Hepatocyte (in vitro differentiated cells): Measurements from ENCODE around the gene WNK1. TPM values are rescaled to one million over a fixed set of nuclear protein-coding genes. Genes with fewer than 3 reads are reported as not detected.

Experiments
- DNase-seq: peaks from one replicate; pipeline ENCODE4 v3.0.0-alpha.2; 2016; ENCODE audit warnings: low spot score
- H2AFZ ChIP-seq: fragments of 200-600 bp; sonication (generic); 2 replicates; pipeline ENCODE4 v1.6.0; 2016; ENCODE audit warnings: antibody characterized with exemption, mild to moderate bottlenecking
- H3K27ac ChIP-seq: fragments of 200-600 bp; sonication (generic); 2 replicates; pipeline ENCODE4 v1.5.1; 2016; ENCODE audit warnings: mild to moderate bottlenecking
- H3K27me3 ChIP-seq: fragments of 200-600 bp; sonication (generic); 2 replicates; pipeline ENCODE4 v1.6.1; 2016
- H3K36me3 ChIP-seq: fragments of 200-600 bp; sonication (generic); replicated peaks from 2 replicates; pipeline ENCODE4 v1.5.1; 2016; ENCODE audit warnings: low read depth; ENCODE audit not compliant: insufficient read depth
- H3K4me1 ChIP-seq: fragments of 200-600 bp; sonication (generic); 2 replicates; pipeline ENCODE4 v1.5.1; 2016; ENCODE audit warnings: mild to moderate bottlenecking, moderate library complexity; ENCODE audit not compliant: insufficient read depth
- H3K4me2 ChIP-seq: fragments of 200-600 bp; sonication (generic); 2 replicates; pipeline ENCODE4 v1.6.0; 2016
- H3K4me3 ChIP-seq: fragments of 200-600 bp; sonication (generic); 2 replicates; pipeline ENCODE4 v1.5.1; 2016; ENCODE audit warnings: mild to moderate bottlenecking
- H3K79me2 ChIP-seq: fragments of 200-600 bp; sonication (generic); 2 replicates; pipeline ENCODE4 v1.6.0; 2017; ENCODE audit warnings: mild to moderate bottlenecking
- H3K9me2 ChIP-seq: fragments of 200-600 bp; sonication (generic); replicated peaks from 2 replicates; pipeline ENCODE4 v1.6.0; 2017; ENCODE audit warnings: mild to moderate bottlenecking; ENCODE audit not compliant: insufficient read depth
- H3K9me3 ChIP-seq: fragments of 200-600 bp; sonication (generic); 2 replicates; pipeline ENCODE4 v1.5.1; 2016; ENCODE audit warnings: low read depth, mild to moderate bottlenecking
- H4K20me1 ChIP-seq: fragments of 200-600 bp; sonication (generic); 2 replicates; pipeline ENCODE4 v1.6.0; 2016; ENCODE audit warnings: mild to moderate bottlenecking; ENCODE audit not compliant: insufficient read depth, poor library complexity, severe bottlenecking
- CTCF ChIP-seq: fragments of 200-600 bp; sonication (generic); IDR thresholded peaks from 2 replicates; pipeline ENCODE4 v1.5.1; 2016; ENCODE audit warnings: antibody characterized with exemption, mild to moderate bottlenecking; ENCODE audit not compliant: poor library complexity
- EZH2 ChIP-seq: fragments of 200-600 bp; sonication (generic); IDR thresholded peaks from 2 replicates; pipeline ENCODE4 v1.6.1; 2016; ENCODE audit warnings: antibody characterized with exemption, mild to moderate bottlenecking, borderline replicate concordance
- EZH2phosphoT487 ChIP-seq: fragments of 200-600 bp; sonication (generic); IDR thresholded peaks from one replicate; pipeline ENCODE4 v1.6.1; 2018; ENCODE audit warnings: antibody characterized with exemption, mild to moderate bottlenecking, low read depth, moderate library complexity; ENCODE audit not compliant: unreplicated experiment, severe bottlenecking
- whole genome bisulfite sequencing: methylation state at CpG from one replicate; pipeline ENCODE4 v1.1.6; 2016; ENCODE audit warnings: low lambda C conversion rate; ENCODE audit errors: missing lambda C conversion rate; 5-methylcytosine and 5-hydroxymethylcytosine counted together
- polyA plus RNA-seq: library from polyadenylated mRNA; unstranded; fragments of >200 nt; fragmentation: Nextera tagmentation; extraction: Ambion mirVana; gene quantifications from 2 replicates; pipeline ENCODE4 v1.2.1, GENCODE V29; 2016
- total RNA-seq: library from RNA; depleted of rRNA; stranded (reverse); fragments of >200 nt; gene quantifications from 2 replicates; pipeline ENCODE4 v1.2.3, GENCODE V29; 2014

The WNK1 gene
- total and polyA plus RNA-seq, 2 experiments from 2014 or later = 58.5 to 62.6 TPM

GRCh38 chr12:738712-739111, 13.7 kb upstream of the WNK1 start:
- no peak overlapping the region for H3K4me2 ChIP-seq
- no peak overlapping the region for H3K4me3 ChIP-seq
- H3K9me2 ChIP-seq = no peaks in the 10 kb centered on the region
- no peak overlapping the region for H2AFZ ChIP-seq
- H4K20me1 ChIP-seq = no peaks in the 10 kb centered on the region
- H3K4me1 ChIP-seq = no peaks in the 10 kb centered on the region
- DNase-seq = no peak
- no peaks in the 10 kb centered on the region for H3K36me3 ChIP-seq
- no peaks in the 10 kb centered on the region for H3K9me3 ChIP-seq
- no peaks in the 10 kb centered on the region for H3K79me2 ChIP-seq
- 85% methylated on average over 2 of the region's 2 CpGs for WGBS
- TF ChIP-seq CTCF (no peak), EZH2phosphoT487 (no peak), EZH2 (no peak)
- no peak overlapping the region for H3K27ac ChIP-seq
- no peaks in the 10 kb centered on the region for H3K27me3 ChIP-seq

GRCh38 chr12:739349-739748, 13.0 kb upstream of the WNK1 start:
- Histone ChIP-seq H3K4me1 (no peaks in the 10 kb centered on the region), H3K36me3 (no peaks in the 10 kb centered on the region), H3K9me3 (no peaks in the 10 kb centered on the region), H3K9me2 (no peaks in the 10 kb centered on the region), H2AFZ (no peak overlapping the region), H3K4me3 (no peak overlapping the region), H4K20me1 (no peaks in the 10 kb centered on the region), H3K4me2 (no peak overlapping the region), H3K27me3 (no peaks in the 10 kb centered on the region), H3K27ac (no peak overlapping the region), H3K79me2 (no peaks in the 10 kb centered on the region)
- 95% methylated on average over 9 of the region's 9 CpGs for WGBS
- no peak for TF ChIP-seq EZH2phosphoT487
- no peak for TF ChIP-seq CTCF
- TF ChIP-seq EZH2 = no peak
- DNase-seq = no peak

GRCh38 chr12:740921-741320, 11.5 kb upstream of the WNK1 start:
- Histone ChIP-seq H3K9me2 (no peaks in the 10 kb centered on the region), H3K4me3 (no peak overlapping the region), H3K36me3 (no peaks in the 10 kb centered on the region), H3K79me2 (no peaks in the 10 kb centered on the region), H3K4me2 (no peak overlapping the region), H3K27me3 (no peaks in the 10 kb centered on the region), H3K4me1 (no peaks in the 10 kb centered on the region), H4K20me1 (no peaks in the 10 kb centered on the region), H3K9me3 (no peaks in the 10 kb centered on the region), H2AFZ (no peak overlapping the region), H3K27ac (no peak overlapping the region)
- no peak for DNase-seq
- WGBS = 54% methylated on average over 6 of the region's 6 CpGs
- TF ChIP-seq EZH2phosphoT487 (no peak), CTCF (no peak), EZH2 (no peak)
